ENCODE data around the gene DENND5A.
"Not testable (repeated sequence)": the region's sequence is repeated elsewhere in the genome, so short reads cannot be mapped to it uniquely, and the experiment has no call there.

Gene DENND5A

DNA sequence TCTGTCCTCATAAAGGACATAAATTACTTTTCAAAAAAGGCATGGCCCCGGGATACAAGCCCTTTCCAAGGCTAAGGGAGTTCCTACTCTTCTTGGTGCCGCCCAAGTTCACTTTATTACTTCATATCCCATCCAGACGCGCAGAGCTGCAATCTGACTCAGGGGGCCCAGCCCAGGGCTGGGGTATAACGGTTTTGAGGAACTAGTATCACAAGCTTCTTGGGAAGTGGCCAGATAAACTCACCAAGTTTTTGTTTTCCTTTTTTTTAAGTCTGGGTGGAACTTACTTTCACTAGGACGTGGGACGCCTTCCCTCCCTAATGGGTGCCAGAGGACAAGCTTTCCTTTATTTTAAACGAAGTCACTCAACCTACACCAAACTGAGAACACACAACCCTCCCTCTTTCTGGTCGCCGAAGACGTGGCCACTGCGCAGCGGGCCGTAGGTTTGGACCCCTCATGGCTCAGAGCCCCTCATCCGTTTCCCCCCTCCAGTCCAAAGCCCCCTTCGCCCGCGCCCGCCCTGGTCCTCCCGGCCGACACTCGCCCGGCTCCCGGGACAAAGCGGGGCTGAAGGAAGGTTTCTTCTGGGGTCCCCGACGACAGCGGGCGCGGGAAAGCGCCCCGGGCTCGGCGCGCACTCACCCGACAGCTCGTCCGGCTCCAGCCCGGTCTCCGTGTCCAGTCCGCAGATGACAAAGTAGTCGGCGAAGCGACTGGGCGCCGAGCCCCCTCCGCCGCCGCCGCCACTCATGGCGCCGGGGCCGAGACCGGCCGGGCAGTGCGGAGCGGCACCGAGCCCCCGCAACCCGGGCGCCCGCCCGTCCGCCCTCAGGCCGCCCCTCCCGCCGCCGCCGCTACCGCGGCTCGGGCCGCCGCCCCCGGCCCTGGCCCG lies 587 bp downstream of the DENND5A start:
- peak overlapping the region; percentile 78 for H3K4me3 ChIP-seq (replicated peaks; ENCODE audit: low read depth, low read length)
- DNase-seq (ENCODE audit: extremely low read depth, low read depth) = no peak
- TF ChIP-seq, protein P1, sequence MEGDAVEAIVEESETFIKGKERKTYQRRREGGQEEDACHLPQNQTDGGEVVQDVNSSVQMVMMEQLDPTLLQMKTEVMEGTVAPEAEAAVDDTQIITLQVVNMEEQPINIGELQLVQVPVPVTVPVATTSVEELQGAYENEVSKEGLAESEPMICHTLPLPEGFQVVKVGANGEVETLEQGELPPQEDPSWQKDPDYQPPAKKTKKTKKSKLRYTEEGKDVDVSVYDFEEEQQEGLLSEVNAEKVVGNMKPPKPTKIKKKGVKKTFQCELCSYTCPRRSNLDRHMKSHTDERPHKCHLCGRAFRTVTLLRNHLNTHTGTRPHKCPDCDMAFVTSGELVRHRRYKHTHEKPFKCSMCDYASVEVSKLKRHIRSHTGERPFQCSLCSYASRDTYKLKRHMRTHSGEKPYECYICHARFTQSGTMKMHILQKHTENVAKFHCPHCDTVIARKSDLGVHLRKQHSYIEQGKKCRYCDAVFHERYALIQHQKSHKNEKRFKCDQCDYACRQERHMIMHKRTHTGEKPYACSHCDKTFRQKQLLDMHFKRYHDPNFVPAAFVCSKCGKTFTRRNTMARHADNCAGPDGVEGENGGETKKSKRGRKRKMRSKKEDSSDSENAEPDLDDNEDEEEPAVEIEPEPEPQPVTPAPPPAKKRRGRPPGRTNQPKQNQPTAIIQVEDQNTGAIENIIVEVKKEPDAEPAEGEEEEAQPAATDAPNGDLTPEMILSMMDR (IDR thresholded peaks at IDR 0.05; ENCODE audit: low read depth, low read length, missing control alignments) = no peak

DNA sequence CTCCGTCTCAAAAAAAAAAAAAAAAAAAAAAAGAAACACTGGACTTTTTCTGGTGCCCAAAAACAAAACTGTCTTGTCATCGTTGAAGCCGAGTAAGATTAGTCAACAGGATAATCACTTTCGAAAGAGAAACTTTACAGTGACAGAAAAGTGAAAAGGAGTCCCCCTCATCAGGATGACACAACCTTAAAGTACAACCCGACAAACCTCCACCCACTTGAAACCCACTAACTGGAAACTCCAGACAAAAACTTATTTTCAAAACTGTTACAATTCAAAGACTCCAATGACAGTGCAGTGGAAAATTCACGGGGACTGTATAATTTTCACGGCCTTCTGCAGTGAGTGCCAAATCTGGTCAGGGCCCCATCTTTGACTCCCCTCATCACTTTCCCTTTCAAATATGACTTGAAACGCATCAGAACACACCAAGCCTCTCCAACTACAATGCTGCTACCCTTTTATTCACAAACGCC lies 1.3 kb downstream of the DENND5A start:
- peak overlapping the region; percentile 78 for H3K4me3 ChIP-seq (replicated peaks; ENCODE audit: low read depth, low read length)
- no peak for DNase-seq (ENCODE audit: extremely low read depth, low read depth)
- TF ChIP-seq, protein P1 (IDR thresholded peaks at IDR 0.05; ENCODE audit: low read depth, low read length, missing control alignments) = no peak

DNA sequence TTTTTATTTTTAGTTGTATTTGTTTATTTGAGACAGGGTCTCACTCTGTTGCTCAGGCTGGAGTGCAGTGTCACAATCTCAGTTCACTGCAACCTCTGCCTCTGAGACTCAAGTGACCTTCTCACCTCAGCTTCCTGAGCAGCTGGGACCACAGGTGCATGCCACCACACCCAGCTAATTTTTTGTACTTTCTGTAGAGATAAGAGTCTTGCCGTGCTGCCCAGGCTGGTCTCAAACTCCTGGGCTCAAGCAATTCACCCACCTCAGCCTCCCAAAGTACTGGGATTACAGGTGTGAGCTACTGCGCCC lies 4.4 kb downstream of the DENND5A start:
- H3K4me3 ChIP-seq (replicated peaks; ENCODE audit: low read depth, low read length); DNase-seq (ENCODE audit: extremely low read depth, low read depth): not testable (repeated sequence)

DNA sequence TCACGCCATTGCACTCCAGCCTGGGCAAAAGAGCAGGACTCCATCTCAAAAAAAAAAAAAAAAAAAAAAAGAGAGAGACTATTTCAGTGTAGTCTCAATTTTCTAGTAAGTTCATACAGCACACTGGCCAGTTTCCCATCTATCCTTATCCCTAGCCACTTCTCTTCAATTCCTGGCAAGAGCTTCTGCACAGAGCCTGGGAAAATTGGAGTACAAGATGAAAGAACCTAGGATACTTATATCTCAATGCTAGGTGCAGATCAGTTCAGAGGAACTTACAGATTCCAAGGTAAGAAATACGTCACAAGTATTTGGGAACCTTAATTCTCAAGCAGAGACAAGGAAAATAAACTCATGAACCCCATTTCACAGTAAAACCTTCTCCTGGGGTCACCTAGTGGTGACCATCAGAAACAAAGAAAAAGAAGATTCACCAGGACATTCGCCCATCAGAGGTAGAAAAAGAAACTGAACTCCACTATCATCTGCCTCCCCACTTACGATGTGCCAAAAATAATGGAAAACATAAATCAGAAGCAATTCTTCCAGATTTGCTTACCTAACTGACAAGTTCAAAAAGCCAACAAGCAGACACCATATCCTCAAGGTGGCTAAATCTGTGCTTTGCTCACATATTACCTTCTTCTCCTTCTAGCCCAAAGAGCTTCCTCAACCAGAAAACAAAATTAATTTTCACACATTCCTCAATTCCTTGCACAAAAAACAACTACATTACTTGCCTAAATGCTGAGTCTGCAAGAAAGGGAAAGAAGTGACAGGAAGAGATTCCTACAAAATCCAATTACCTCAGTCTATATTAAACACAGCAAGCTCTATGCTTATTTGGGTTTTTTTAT lies 4.9 kb downstream of the DENND5A start:
- H3K4me3 ChIP-seq (replicated peaks; ENCODE audit: low read depth, low read length) = no peak overlapping the region
- no peak for DNase-seq (ENCODE audit: extremely low read depth, low read depth)
- TF ChIP-seq, protein P1 (IDR thresholded peaks at IDR 0.05; ENCODE audit: low read depth, low read length, missing control alignments) = peak; percentile 20

DNA sequence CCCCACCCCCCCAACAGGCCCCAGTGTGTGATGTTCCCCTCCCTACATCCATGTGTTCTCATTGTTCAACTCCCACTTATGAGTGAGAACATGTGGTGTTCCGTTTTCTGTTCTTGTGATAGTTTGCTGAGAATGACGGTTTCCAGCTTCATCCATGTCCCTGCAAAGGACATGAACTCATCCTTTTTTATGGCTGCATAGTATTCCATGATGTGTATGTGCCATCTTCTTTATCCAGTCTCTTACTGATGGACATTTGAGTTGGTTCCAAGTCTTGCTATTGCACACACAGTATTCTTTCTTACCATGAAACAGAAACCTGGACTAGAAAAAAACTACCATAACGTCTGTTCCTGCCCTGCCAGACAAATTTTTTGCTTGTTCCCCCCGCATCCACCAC lies 6.9 kb downstream of the DENND5A start:
- not testable (repeated sequence) for DNase-seq (ENCODE audit: extremely low read depth, low read depth); H3K4me3 ChIP-seq (replicated peaks; ENCODE audit: low read depth, low read length)

DNA sequence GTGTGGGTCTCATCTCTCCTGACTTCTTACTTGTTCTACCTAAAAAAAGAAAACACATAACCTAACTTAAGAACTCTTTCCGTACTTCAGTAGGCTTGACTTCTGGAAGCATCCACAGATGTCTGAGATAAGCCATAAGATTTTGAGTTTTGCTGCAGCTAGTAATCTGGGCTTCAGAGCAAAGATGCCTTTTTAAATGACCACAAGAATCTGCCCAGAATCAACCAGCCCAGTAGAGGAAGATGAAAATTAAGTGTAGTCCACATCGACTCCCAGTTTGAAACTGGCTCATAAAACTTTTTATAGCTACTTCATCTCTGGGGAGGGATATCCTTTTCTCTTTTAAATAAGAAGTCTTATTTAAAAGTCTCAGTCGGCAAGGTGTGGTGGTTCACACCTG lies 10.7 kb downstream of the DENND5A start:
- TF ChIP-seq, protein P1 (IDR thresholded peaks at IDR 0.05; ENCODE audit: low read depth, low read length, missing control alignments) = no peak
- H3K4me3 ChIP-seq (replicated peaks; ENCODE audit: low read depth, low read length) = no peak overlapping the region
- no peak for DNase-seq (ENCODE audit: extremely low read depth, low read depth)

DNA sequence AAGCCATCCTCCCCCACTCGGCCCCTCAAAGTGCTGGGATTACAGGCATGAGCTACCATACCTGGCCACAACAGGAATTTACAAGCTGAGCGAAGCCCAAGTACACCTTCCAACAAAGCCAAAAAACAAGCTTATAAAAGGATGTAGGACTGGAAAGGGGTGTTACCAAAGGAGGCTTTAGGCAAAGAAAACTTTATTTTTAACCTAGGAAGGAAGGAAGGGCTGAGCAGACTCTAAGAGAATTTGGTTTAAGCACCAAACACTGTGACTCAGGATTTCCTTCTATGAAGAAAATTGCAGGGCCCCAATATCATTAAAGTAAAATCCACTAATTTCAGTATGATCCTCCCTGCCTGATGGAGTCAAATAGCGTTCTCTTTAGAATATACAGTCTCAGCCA lies 12.1 kb downstream of the DENND5A start:
- no peak for DNase-seq (ENCODE audit: extremely low read depth, low read depth)
- H3K4me3 ChIP-seq (replicated peaks; ENCODE audit: low read depth, low read length) = no peak overlapping the region
- TF ChIP-seq, protein P1 (IDR thresholded peaks at IDR 0.05; ENCODE audit: low read depth, low read length, missing control alignments) = no peak
